HEK293 (cell line): ENCODE data around the gene SH2D4B.
A peak's percentile ranks its signal among the peaks of the same experiment; 100 is the strongest.

Experiments
- HOXC10 ChIP-seq: sonication (generic); formaldehyde crosslinking; IDR thresholded peaks from 2 replicates; pipeline ENCODE4 v1.8.1; 2023; ENCODE audit warnings: mild to moderate bottlenecking, missing genetic modification reagents
- IKZF3 ChIP-seq: fragments of 450-650 bp; IDR thresholded peaks from 2 replicates; pipeline ENCODE4 v1.5.0; 2018; ENCODE audit warnings: missing biosample characterization, mild to moderate bottlenecking, missing genetic modification characterization, moderate library complexity
- PBX3 ChIP-seq: sonication (generic); formaldehyde crosslinking; IDR thresholded peaks from 2 replicates; pipeline ENCODE4 v1.8.1; 2022; ENCODE audit warnings: mild to moderate bottlenecking, moderate library complexity, missing genetic modification reagents
- PRDM10 ChIP-seq: fragments of 450-650 bp; formaldehyde crosslinking; IDR thresholded peaks from 2 replicates; pipeline ENCODE4 v1.5.1; 2016; ENCODE audit warnings: missing biosample characterization, missing genetic modification characterization
- SCRT1 ChIP-seq: fragments of 450-650 bp; formaldehyde crosslinking; IDR thresholded peaks from 2 replicates; pipeline ENCODE4 v1.5.1; 2016; ENCODE audit warnings: missing biosample characterization, missing genetic modification characterization, borderline replicate concordance
- YY1 ChIP-seq: fragments of 450-650 bp; formaldehyde crosslinking; IDR thresholded peaks from 2 replicates; pipeline ENCODE4 v1.5.1; 2018; ENCODE audit warnings: missing biosample characterization, missing genetic modification characterization
- ZBTB11 ChIP-seq: fragments of 450-650 bp; formaldehyde crosslinking; conservative IDR thresholded peaks from 2 replicates; pipeline ENCODE4 v1.5.1; 2016; ENCODE audit warnings: low read depth, missing biosample characterization, missing genetic modification characterization
- ZNF10 ChIP-seq: fragments of 450-650 bp; formaldehyde crosslinking; IDR thresholded peaks from 2 replicates; pipeline ENCODE4 v1.5.1; 2017; ENCODE audit warnings: missing biosample characterization, missing genetic modification characterization
- ZNF133 ChIP-seq: fragments of 450-650 bp; formaldehyde crosslinking; IDR thresholded peaks from 2 replicates; pipeline ENCODE4 v1.5.1; 2016; ENCODE audit warnings: missing biosample characterization, missing genetic modification characterization
- ZNF140 ChIP-seq: fragments of 450-650 bp; formaldehyde crosslinking; IDR thresholded peaks from 2 replicates; pipeline ENCODE4 v1.5.1; 2016; ENCODE audit warnings: missing biosample characterization, missing genetic modification characterization
- ZNF174 ChIP-seq: fragments of 450-650 bp; formaldehyde crosslinking; IDR thresholded peaks from 2 replicates; pipeline ENCODE4 v1.5.0; 2017; ENCODE audit warnings: missing biosample characterization, mild to moderate bottlenecking, missing genetic modification characterization
- ZNF341 ChIP-seq: fragments of 450-650 bp; formaldehyde crosslinking; IDR thresholded peaks from 2 replicates; pipeline ENCODE4; 2016; ENCODE audit warnings: low read depth, missing biosample characterization, missing genetic modification characterization
- ZNF433 ChIP-seq: fragments of 450-650 bp; formaldehyde crosslinking; IDR thresholded peaks from 2 replicates; pipeline ENCODE4 v1.5.1; 2016; ENCODE audit warnings: missing biosample characterization, missing genetic modification characterization, low read depth
- ZNF558 ChIP-seq: fragments of 450-650 bp; formaldehyde crosslinking; IDR thresholded peaks from 2 replicates; pipeline ENCODE4 v1.5.1; 2016; ENCODE audit warnings: missing biosample characterization, missing genetic modification characterization
- ZNF600 ChIP-seq: fragments of 450-650 bp; formaldehyde crosslinking; IDR thresholded peaks from 2 replicates; pipeline ENCODE4 v1.5.1; 2016; ENCODE audit warnings: missing biosample characterization, missing genetic modification characterization
- ZNF654 ChIP-seq: fragments of 450-650 bp; formaldehyde crosslinking; IDR thresholded peaks from 2 replicates; pipeline ENCODE4 v1.5.1; 2016; ENCODE audit warnings: low read depth, missing biosample characterization, missing genetic modification characterization
- ZNF76 ChIP-seq: fragments of 450-650 bp; formaldehyde crosslinking; IDR thresholded peaks from 2 replicates; pipeline ENCODE4; 2016; ENCODE audit warnings: low read depth, missing biosample characterization, missing genetic modification characterization, borderline replicate concordance
- ZNF791 ChIP-seq: fragments of 450-650 bp; formaldehyde crosslinking; IDR thresholded peaks from 2 replicates; pipeline ENCODE4 v1.5.1; 2016; ENCODE audit warnings: missing biosample characterization, missing genetic modification characterization
- ZSCAN23 ChIP-seq: fragments of 450-650 bp; formaldehyde crosslinking; IDR thresholded peaks from 2 replicates; pipeline ENCODE4 v1.5.1; 2016; ENCODE audit warnings: missing biosample characterization, missing genetic modification characterization
- TF ChIP-seq, protein P1 (sequence below): fragments of 450-650 bp; formaldehyde crosslinking; IDR thresholded peaks from 2 replicates; pipeline ENCODE4 v1.5.1; 2016; ENCODE audit warnings: missing biosample characterization, missing genetic modification characterization
- TF ChIP-seq, protein P2 (sequence below): fragments of 450-650 bp; formaldehyde crosslinking; IDR thresholded peaks from 2 replicates; pipeline ENCODE4 v1.5.1; 2016; ENCODE audit warnings: missing biosample characterization, missing genetic modification characterization

The SH2D4B gene

DNA sequence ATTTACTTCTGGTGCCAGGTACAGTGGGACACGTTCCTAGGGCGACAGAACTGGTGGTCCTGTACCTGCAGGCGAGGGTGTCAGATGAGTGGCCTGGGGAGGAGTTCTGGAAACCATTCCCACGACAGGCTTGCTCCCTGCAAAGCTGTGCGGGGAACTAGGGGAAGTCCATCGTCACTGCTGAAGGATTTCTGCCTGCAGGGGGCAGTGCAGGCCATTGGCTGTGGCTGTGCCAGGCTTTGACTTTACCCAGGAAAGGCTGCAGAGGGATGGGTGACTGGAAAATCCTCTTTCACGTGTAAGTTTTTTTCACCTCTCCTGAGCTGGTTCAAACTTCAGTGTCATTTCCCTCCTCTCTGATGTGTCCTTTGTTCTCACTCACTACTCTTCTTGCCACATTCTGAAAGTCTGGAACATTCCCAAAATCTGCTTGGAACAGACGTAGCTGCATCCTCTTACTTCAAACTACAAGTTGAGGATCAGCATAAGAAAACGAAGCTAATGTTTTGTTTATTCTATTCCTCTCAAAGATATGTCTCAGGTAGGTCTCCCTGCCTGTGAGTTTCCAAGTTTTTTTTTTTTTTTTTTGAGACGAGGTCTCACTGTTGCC, 126.5 kb downstream of the SH2D4B start (continued):
- TF ChIP-seq, protein P1, sequence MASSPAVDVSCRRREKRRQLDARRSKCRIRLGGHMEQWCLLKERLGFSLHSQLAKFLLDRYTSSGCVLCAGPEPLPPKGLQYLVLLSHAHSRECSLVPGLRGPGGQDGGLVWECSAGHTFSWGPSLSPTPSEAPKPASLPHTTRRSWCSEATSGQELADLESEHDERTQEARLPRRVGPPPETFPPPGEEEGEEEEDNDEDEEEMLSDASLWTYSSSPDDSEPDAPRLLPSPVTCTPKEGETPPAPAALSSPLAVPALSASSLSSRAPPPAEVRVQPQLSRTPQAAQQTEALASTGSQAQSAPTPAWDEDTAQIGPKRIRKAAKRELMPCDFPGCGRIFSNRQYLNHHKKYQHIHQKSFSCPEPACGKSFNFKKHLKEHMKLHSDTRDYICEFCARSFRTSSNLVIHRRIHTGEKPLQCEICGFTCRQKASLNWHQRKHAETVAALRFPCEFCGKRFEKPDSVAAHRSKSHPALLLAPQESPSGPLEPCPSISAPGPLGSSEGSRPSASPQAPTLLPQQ (tag by site-specific recombination): no peak
- TF ChIP-seq, protein P2, sequence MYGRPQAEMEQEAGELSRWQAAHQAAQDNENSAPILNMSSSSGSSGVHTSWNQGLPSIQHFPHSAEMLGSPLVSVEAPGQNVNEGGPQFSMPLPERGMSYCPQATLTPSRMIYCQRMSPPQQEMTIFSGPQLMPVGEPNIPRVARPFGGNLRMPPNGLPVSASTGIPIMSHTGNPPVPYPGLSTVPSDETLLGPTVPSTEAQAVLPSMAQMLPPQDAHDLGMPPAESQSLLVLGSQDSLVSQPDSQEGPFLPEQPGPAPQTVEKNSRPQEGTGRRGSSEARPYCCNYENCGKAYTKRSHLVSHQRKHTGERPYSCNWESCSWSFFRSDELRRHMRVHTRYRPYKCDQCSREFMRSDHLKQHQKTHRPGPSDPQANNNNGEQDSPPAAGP (tag by site-specific recombination): no peak
- TF ChIP-seq ZNF558: no peak
- no peak for TF ChIP-seq HOXC10 (CRISPR knock-in tag)
- no peak for TF ChIP-seq YY1
- no peak for TF ChIP-seq PRDM10 (tag by site-specific recombination)
- no peak for TF ChIP-seq PBX3 (CRISPR knock-in tag)
- TF ChIP-seq ZNF133 (tag by site-specific recombination): no peak
- TF ChIP-seq ZNF140 (tag by site-specific recombination): no peak
- TF ChIP-seq SCRT1 (tag by site-specific recombination): no peak
- TF ChIP-seq ZNF433 (tag by site-specific recombination): no peak
- peak; percentile 73 for TF ChIP-seq ZNF341 (tag by site-specific recombination)
- no peak for TF ChIP-seq ZNF10
- peak; percentile 70 for TF ChIP-seq IKZF3 (tag by site-specific recombination)
- TF ChIP-seq ZNF600 (tag by site-specific recombination): no peak
- TF ChIP-seq ZNF76: peak; percentile 33; the same call in 1 of the 2 replicates
- no peak for TF ChIP-seq ZNF174
- TF ChIP-seq ZNF791 (tag by site-specific recombination): no peak
- no peak for TF ChIP-seq ZSCAN23 (tag by site-specific recombination)
- peak; percentile 69 for TF ChIP-seq ZNF654
- no peak for TF ChIP-seq ZBTB11 (tag by site-specific recombination)
- TF ChIP-seq, all 188 proteins: peak for 6
